H9 (cell line): ENCODE data around the gene SMARCD3. TPM values are rescaled to one million over a fixed set of nuclear protein-coding genes. Genes with fewer than 3 reads are reported as not detected.

Experiments used
- DNase-seq: peaks from one replicate; pipeline ENCODE4 v3.0.0-alpha.2; 2017
- H2AFZ ChIP-seq: one replicate; pipeline ENCODE4 v1.6.1; 2013; ENCODE audit warnings: mild to moderate bottlenecking, low read length, control low read depth, moderate library complexity
- H2AK5ac ChIP-seq: 2 replicates; pipeline ENCODE4 v1.6.1; 2013; ENCODE audit warnings: low read length, control low read depth, mixed read lengths; ENCODE audit not compliant: insufficient read length
- H2BK120ac ChIP-seq: one replicate; pipeline ENCODE4 v1.6.1; 2013; ENCODE audit warnings: low read depth, mild to moderate bottlenecking, low read length, control low read depth, inconsistent platforms; ENCODE audit not compliant: poor library complexity, severe bottlenecking
- H2BK12ac ChIP-seq: 2 replicates; pipeline ENCODE4 v1.6.1; 2013; ENCODE audit warnings: low read length, control low read depth, mixed read lengths, low read depth; ENCODE audit not compliant: insufficient read length
- H2BK15ac ChIP-seq: 2 replicates; pipeline ENCODE4 v1.6.1; 2013; ENCODE audit warnings: low read depth, low read length, control low read depth
- H2BK20ac ChIP-seq: one replicate; pipeline ENCODE4 v1.6.1; 2013; ENCODE audit warnings: low read depth, mild to moderate bottlenecking, low read length, control low read depth, inconsistent platforms; ENCODE audit not compliant: poor library complexity, severe bottlenecking
- H2BK5ac ChIP-seq: 2 replicates; pipeline ENCODE4 v1.6.1; 2013; ENCODE audit warnings: low read length, control low read depth, mixed read lengths; ENCODE audit not compliant: insufficient read length
- H3K14ac ChIP-seq: 2 replicates; pipeline ENCODE4 v1.6.1; 2013; ENCODE audit warnings: low read length, control low read depth; ENCODE audit not compliant: insufficient read depth
- H3K18ac ChIP-seq: 2 replicates; pipeline ENCODE4 v1.6.1; 2013; ENCODE audit warnings: low read depth, mild to moderate bottlenecking, mixed read lengths, low read length, control low read depth; ENCODE audit not compliant: insufficient read length
- H3K23ac ChIP-seq: 2 replicates; pipeline ENCODE4 v1.6.1; 2013; ENCODE audit warnings: low read length, control low read depth, mixed read lengths, low read depth; ENCODE audit not compliant: insufficient read length
- H3K23me2 ChIP-seq: 2 replicates; pipeline ENCODE4 v1.6.1; 2013; ENCODE audit warnings: low read depth, mild to moderate bottlenecking, mixed read lengths, low read length, control low read depth; ENCODE audit not compliant: insufficient read length, poor library complexity, severe bottlenecking
- H3K27ac ChIP-seq: 2 replicates; pipeline ENCODE4 v1.5.1; 2013; ENCODE audit warnings: low read length, control low read depth, mixed read lengths, low read depth; ENCODE audit not compliant: insufficient read length
- H3K27me3 ChIP-seq: 2 replicates; pipeline ENCODE4 v1.6.1; 2013; ENCODE audit warnings: low read length, control low read depth, inconsistent platforms; ENCODE audit not compliant: insufficient read depth
- H3K4ac ChIP-seq: 2 replicates; pipeline ENCODE4 v1.6.1; 2013; ENCODE audit warnings: low read depth, mild to moderate bottlenecking, control low read depth, inconsistent platforms, low read length, moderate library complexity
- H3K4me1 ChIP-seq: 2 replicates; pipeline ENCODE4 v1.6.1; 2013; ENCODE audit warnings: low read length, control low read depth, inconsistent platforms; ENCODE audit not compliant: insufficient read depth
- H3K4me2 ChIP-seq: 2 replicates; pipeline ENCODE4 v1.6.1; 2013; ENCODE audit warnings: low read length, control low read depth, mixed read lengths; ENCODE audit not compliant: insufficient read length, insufficient read depth
- H3K56ac ChIP-seq: 2 replicates; pipeline ENCODE4 v1.6.1; 2013; ENCODE audit warnings: low read depth, mild to moderate bottlenecking, mixed read lengths, low read length, control low read depth; ENCODE audit not compliant: insufficient read length
- H3K79me1 ChIP-seq: 2 replicates; pipeline ENCODE4 v1.6.1; 2013; ENCODE audit warnings: low read depth, mild to moderate bottlenecking, moderate library complexity, low read length, control low read depth, inconsistent platforms; ENCODE audit not compliant: insufficient read depth, poor library complexity, severe bottlenecking
- H3K79me2 ChIP-seq: 2 replicates; pipeline ENCODE4 v1.6.1; 2013; ENCODE audit warnings: low read length, control low read depth, inconsistent platforms; ENCODE audit not compliant: insufficient read depth
- H3K9ac ChIP-seq: 2 replicates; pipeline ENCODE4 v1.6.1; 2013; ENCODE audit warnings: low read length, control low read depth, mixed read lengths; ENCODE audit not compliant: insufficient read length; ENCODE audit errors: extremely low read depth
- H3K9me3 ChIP-seq: one replicate; pipeline ENCODE4 v1.6.1; 2013; ENCODE audit warnings: low read depth, low read length, inconsistent platforms; ENCODE audit not compliant: control insufficient read depth
- H3T11ph ChIP-seq: one replicate; pipeline ENCODE4 v1.6.1; 2013; ENCODE audit warnings: mild to moderate bottlenecking, low read length, control low read depth, inconsistent platforms
- H4K20me1 ChIP-seq: one replicate; pipeline ENCODE4 v1.6.1; 2013; ENCODE audit not compliant: control insufficient read depth, insufficient read length, insufficient read depth
- H4K5ac ChIP-seq: 2 replicates; pipeline ENCODE4 v1.6.1; 2013; ENCODE audit warnings: low read depth, mild to moderate bottlenecking, mixed read lengths, low read length, control low read depth; ENCODE audit not compliant: insufficient read length
- H4K8ac ChIP-seq: replicated peaks from 2 replicates; pipeline ENCODE4 v1.6.1; 2013; ENCODE audit warnings: low read length, control low read depth, mixed read lengths, low read depth; ENCODE audit not compliant: insufficient read length
- H4K91ac ChIP-seq: 2 replicates; pipeline ENCODE4 v1.6.1; 2013; ENCODE audit warnings: low read depth, mild to moderate bottlenecking, moderate library complexity, mixed read lengths, low read length, control low read depth; ENCODE audit not compliant: insufficient read length
- H3K27ac Mint-ChIP-seq, 3 experiments: 2 replicates in 2 of 3; 3 replicates in 1 of 3; pipeline ENCODE4 v1.8.0; 2020 to 2021; ENCODE audit warnings: mixed read lengths in 3 of 3, mild to moderate bottlenecking in 1 of 3, moderate library complexity in 1 of 3
- H3K27me3 Mint-ChIP-seq: 2 replicates; pipeline ENCODE4 v1.8.0; 2021; ENCODE audit warnings: low read depth, mild to moderate bottlenecking, moderate library complexity, mixed read lengths
- H3K36me3 Mint-ChIP-seq, 3 experiments: 2 replicates in 2 of 3; 3 replicates in 1 of 3; pipeline ENCODE4 v1.8.0; 2020 to 2021; ENCODE audit warnings: low read depth in 3 of 3, mixed read lengths in 3 of 3; ENCODE audit not compliant: insufficient read depth in 1 of 3
- H3K4me1 Mint-ChIP-seq, 2 experiments: 2 replicates each; pipeline ENCODE4 v1.8.0; 2020; ENCODE audit warnings: mixed read lengths in 2 of 2
- H3K4me3 Mint-ChIP-seq, 2 experiments: 2 replicates in 1 of 2; 3 replicates in 1 of 2; pipeline ENCODE4 v1.8.0; 2020 to 2021; ENCODE audit warnings: mild to moderate bottlenecking in 2 of 2, mixed read lengths in 2 of 2, moderate library complexity in 1 of 2
- H3K9me3 Mint-ChIP-seq, 2 experiments: 2 replicates in 1 of 2; 3 replicates in 1 of 2; pipeline ENCODE4 v1.8.0; 2020; ENCODE audit warnings: mild to moderate bottlenecking in 2 of 2, mixed read lengths in 2 of 2, moderate library complexity in 1 of 2
- CTCF ChIP-seq: fragments of 200-600 bp; sonication (generic); conservative IDR thresholded peaks from 3 replicates; pipeline ENCODE4 v1.8.0; 2021; ENCODE audit warnings: antibody characterized with exemption, mild to moderate bottlenecking
- WGBS: extraction: QIAGEN DNeasy Blood & Tissue Kit; methylation state at CpG from one replicate; pipeline ENCODE4 v1.1.7; 2013; ENCODE audit warnings: missing lambda C conversion rate, low lambda C conversion rate, mixed read lengths; ENCODE audit not compliant: insufficient read length; ENCODE audit errors: extremely low coverage; 5-methylcytosine and 5-hydroxymethylcytosine counted together
- total RNA-seq: library from RNA; stranded (reverse); gene quantifications from 2 replicates; pipeline ENCODE4 v1.2.1, GENCODE V29; 2021

Gene SMARCD3
- total RNA-seq, 1 experiment from 2014 or later, result 5.0 TPM

- Histone ChIP-seq H3K9ac (no peak overlapping the region), H3K27me3 (no peaks in the 10 kb centered on the region), H3K18ac (no peak overlapping the region), H2AK5ac (no peak overlapping the region), H2BK120ac (no peak overlapping the region), H3T11ph (no peak overlapping the region), H2BK5ac (no peak overlapping the region), H3K4me1 (peaks cover 4% of the 10 kb centered on the region; the same call in 1 of the 2 replicates), H3K79me1 (no peaks in the 10 kb centered on the region), H2BK20ac (no peak overlapping the region), H3K79me2 (no peaks in the 10 kb centered on the region), H2AFZ (no peak overlapping the region), H2BK12ac (no peak overlapping the region), H2BK15ac (no peak overlapping the region), H3K23ac (no peak overlapping the region), H3K23me2 (no peaks in the 10 kb centered on the region), H3K4ac (no peak overlapping the region), H4K8ac (no peak overlapping the region), H3K14ac (no peak overlapping the region), H3K9me3 (no peaks in the 10 kb centered on the region), H3K4me2 (no peak overlapping the region), H4K5ac (no peak overlapping the region), H3K27ac (no peak overlapping the region), H4K91ac (no peak overlapping the region), H3K56ac (no peak overlapping the region), H4K20me1 (peaks cover 3% of the 10 kb centered on the region)
- peaks cover 9 to 11% of the 10 kb centered on the region in 2 experiments for H3K4me1 Mint-ChIP-seq
- DNase-seq, result no peak
- peaks cover 49% of the 10 kb centered on the region for H3K27me3 Mint-ChIP-seq
- no peak overlapping the region for H3K4me3 Mint-ChIP-seq
- H3K27ac Mint-ChIP-seq, result no peak overlapping the region; a peak in 1 of 7 replicates
- no peak for TF ChIP-seq CTCF
- no peaks in the 10 kb centered on the region for H3K9me3 Mint-ChIP-seq
- no CpG with 5 or more reads among the region's 6 CpGs for WGBS
- H3K36me3 Mint-ChIP-seq, result no peaks in the 10 kb centered on the region; a peak in 1 of 7 replicates
These were observed 42.8 kb downstream of the SMARCD3 start for GRCh38 chr7:151205730-151206129.
